Liver (tissue), 3 donors: ENCODE data around the gene IKBKE.

Experiments
- EGR1 ChIP-seq, 2 donors: IDR thresholded peaks; 2 replicates each; pipeline ENCODE4 v1.6.1; 2016 to 2018; ENCODE audit warnings: antibody characterized with exemption in 2 of 2, low read depth in 2 of 2
- FOXA1 ChIP-seq: IDR thresholded peaks from 2 replicates; pipeline ENCODE4 v1.6.1; 2016; ENCODE audit warnings: antibody characterized with exemption
- GABPA ChIP-seq, 2 donors: IDR thresholded peaks in 1 of 2; conservative IDR thresholded peaks in 1 of 2; 2 replicates each; pipeline ENCODE4 v1.6.1; 2016; ENCODE audit warnings: antibody characterized with exemption in 2 of 2, mild to moderate bottlenecking in 1 of 2, moderate library complexity in 1 of 2
- JUND ChIP-seq, 2 donors: IDR thresholded peaks; 2 replicates each; pipeline ENCODE4 v1.6.1; 2016; ENCODE audit warnings: antibody characterized with exemption in 2 of 2
- TF ChIP-seq, protein P1 (sequence below): fragments of 150-350 bp; IDR thresholded peaks from 2 replicates; pipeline ENCODE4 v1.5.1; 2017; ENCODE audit warnings: improper control_type of control experiment, low read depth, low read length; ENCODE audit not compliant: missing input control
- TF ChIP-seq, protein P2 (sequence below): IDR thresholded peaks from 2 replicates; pipeline ENCODE4 v1.6.1; 2016; ENCODE audit warnings: antibody characterized with exemption, mild to moderate bottlenecking
- TF ChIP-seq, protein P3 (sequence below): IDR thresholded peaks from 2 replicates; pipeline ENCODE4 v1.6.1; 2016; ENCODE audit warnings: antibody characterized with exemption
- donor health status: healthy.
- donor health status: healthy.

DNA sequence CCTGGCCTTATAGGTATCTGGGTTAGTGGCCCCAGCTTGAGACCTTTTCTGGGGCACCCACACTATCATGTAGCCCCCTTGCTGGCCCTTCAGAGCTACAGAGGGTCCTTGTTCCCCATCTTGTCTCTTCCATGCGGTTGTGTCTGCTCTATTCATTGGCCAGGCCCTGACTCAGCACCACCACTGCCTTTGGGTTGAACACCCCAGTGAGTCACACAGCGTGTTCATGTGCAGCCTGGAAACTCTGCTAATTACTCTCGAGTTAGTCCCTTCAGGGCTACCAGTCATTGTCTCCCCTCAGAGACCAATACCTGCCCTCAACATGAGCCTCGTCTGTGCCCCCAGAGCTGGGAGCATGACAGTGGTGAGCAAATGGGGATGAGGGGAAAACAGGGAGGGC lies 28.2 kb upstream of the IKBKE start:
- TF ChIP-seq, protein P1, sequence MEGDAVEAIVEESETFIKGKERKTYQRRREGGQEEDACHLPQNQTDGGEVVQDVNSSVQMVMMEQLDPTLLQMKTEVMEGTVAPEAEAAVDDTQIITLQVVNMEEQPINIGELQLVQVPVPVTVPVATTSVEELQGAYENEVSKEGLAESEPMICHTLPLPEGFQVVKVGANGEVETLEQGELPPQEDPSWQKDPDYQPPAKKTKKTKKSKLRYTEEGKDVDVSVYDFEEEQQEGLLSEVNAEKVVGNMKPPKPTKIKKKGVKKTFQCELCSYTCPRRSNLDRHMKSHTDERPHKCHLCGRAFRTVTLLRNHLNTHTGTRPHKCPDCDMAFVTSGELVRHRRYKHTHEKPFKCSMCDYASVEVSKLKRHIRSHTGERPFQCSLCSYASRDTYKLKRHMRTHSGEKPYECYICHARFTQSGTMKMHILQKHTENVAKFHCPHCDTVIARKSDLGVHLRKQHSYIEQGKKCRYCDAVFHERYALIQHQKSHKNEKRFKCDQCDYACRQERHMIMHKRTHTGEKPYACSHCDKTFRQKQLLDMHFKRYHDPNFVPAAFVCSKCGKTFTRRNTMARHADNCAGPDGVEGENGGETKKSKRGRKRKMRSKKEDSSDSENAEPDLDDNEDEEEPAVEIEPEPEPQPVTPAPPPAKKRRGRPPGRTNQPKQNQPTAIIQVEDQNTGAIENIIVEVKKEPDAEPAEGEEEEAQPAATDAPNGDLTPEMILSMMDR = no peak
- TF ChIP-seq, protein P2, sequence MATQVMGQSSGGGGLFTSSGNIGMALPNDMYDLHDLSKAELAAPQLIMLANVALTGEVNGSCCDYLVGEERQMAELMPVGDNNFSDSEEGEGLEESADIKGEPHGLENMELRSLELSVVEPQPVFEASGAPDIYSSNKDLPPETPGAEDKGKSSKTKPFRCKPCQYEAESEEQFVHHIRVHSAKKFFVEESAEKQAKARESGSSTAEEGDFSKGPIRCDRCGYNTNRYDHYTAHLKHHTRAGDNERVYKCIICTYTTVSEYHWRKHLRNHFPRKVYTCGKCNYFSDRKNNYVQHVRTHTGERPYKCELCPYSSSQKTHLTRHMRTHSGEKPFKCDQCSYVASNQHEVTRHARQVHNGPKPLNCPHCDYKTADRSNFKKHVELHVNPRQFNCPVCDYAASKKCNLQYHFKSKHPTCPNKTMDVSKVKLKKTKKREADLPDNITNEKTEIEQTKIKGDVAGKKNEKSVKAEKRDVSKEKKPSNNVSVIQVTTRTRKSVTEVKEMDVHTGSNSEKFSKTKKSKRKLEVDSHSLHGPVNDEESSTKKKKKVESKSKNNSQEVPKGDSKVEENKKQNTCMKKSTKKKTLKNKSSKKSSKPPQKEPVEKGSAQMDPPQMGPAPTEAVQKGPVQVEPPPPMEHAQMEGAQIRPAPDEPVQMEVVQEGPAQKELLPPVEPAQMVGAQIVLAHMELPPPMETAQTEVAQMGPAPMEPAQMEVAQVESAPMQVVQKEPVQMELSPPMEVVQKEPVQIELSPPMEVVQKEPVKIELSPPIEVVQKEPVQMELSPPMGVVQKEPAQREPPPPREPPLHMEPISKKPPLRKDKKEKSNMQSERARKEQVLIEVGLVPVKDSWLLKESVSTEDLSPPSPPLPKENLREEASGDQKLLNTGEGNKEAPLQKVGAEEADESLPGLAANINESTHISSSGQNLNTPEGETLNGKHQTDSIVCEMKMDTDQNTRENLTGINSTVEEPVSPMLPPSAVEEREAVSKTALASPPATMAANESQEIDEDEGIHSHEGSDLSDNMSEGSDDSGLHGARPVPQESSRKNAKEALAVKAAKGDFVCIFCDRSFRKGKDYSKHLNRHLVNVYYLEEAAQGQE = no peak
- no peak for TF ChIP-seq EGR1 (IDR thresholded peaks at IDR 0.05; ENCODE audit: low read depth in 2 of 2)
- TF ChIP-seq, protein P3, sequence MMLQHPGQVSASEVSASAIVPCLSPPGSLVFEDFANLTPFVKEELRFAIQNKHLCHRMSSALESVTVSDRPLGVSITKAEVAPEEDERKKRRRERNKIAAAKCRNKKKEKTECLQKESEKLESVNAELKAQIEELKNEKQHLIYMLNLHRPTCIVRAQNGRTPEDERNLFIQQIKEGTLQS = no peak
- TF ChIP-seq GABPA (IDR thresholded peaks at IDR 0.05 in 1 of 2, conservative IDR thresholded peaks at IDR 0.05 in 1 of 2) = no peak
- TF ChIP-seq FOXA1 = no peak
- TF ChIP-seq JUND (IDR thresholded peaks at IDR 0.05) = no peak
